Measurements from ENCODE around the gene IQSEC3.

The IQSEC3 gene

GRCh38 chr12:174124-174523 is 107.6 kb downstream of the IQSEC3 start:
- Histone ChIP-seq H3F3A (ENCODE audit: low read depth) (no peaks in the 10 kb centered on the region), H3K9me2 (replicated peaks; ENCODE audit: low read depth, low read length) (no peaks in the 10 kb centered on the region), H3K9ac (ENCODE audit: low read depth, low read length, poor library complexity, severe bottlenecking) (no peak overlapping the region), H3K4me1 (ENCODE audit: insufficient read depth, low read length, poor library complexity, severe bottlenecking) (peaks cover 80% of the 10 kb centered on the region), H3K4me2 (ENCODE audit: low read depth, low read length, poor library complexity, severe bottlenecking) (peak overlapping the region; percentile 90), H3K79me2 (ENCODE audit: insufficient read depth, low read length) (no peaks in the 10 kb centered on the region), H4K20me1 (ENCODE audit: insufficient read depth, low read length, poor library complexity, severe bottlenecking) (no peaks in the 10 kb centered on the region), H3K36me3 (ENCODE audit: insufficient read depth, low read length) (no peaks in the 10 kb centered on the region), H3K4me3 (ENCODE audit: low read length, poor library complexity, severe bottlenecking) (no peak overlapping the region), H3K27me3 (ENCODE audit: insufficient read depth, low read length, poor library complexity, severe bottlenecking) (no peaks in the 10 kb centered on the region), H3K9me3 (ENCODE audit: insufficient read depth, low read depth, low read length) (no peaks in the 10 kb centered on the region), H2AFZ (ENCODE audit: low read length) (no peak overlapping the region)
- TF ChIP-seq EZH2phosphoT487 (IDR thresholded peaks at IDR 0.05; ENCODE audit: borderline replicate concordance) (no peak), CTCF (conservative IDR thresholded peaks at IDR 0.05; ENCODE audit: low read length) (no peak)

GRCh38 chr12:174596-174995 is 108.0 kb downstream of the IQSEC3 start:
- Histone ChIP-seq H3K79me2 (ENCODE audit: insufficient read depth, low read length) (no peaks in the 10 kb centered on the region), H3K27me3 (ENCODE audit: insufficient read depth, low read length, poor library complexity, severe bottlenecking) (no peaks in the 10 kb centered on the region), H2AFZ (ENCODE audit: low read length) (no peak overlapping the region), H4K20me1 (ENCODE audit: insufficient read depth, low read length, poor library complexity, severe bottlenecking) (no peaks in the 10 kb centered on the region), H3K4me3 (ENCODE audit: low read length, poor library complexity, severe bottlenecking) (no peak overlapping the region), H3K9ac (ENCODE audit: low read depth, low read length, poor library complexity, severe bottlenecking) (no peak overlapping the region), H3K9me2 (replicated peaks; ENCODE audit: low read depth, low read length) (no peaks in the 10 kb centered on the region), H3K9me3 (ENCODE audit: insufficient read depth, low read depth, low read length) (no peaks in the 10 kb centered on the region), H3K4me2 (ENCODE audit: low read depth, low read length, poor library complexity, severe bottlenecking) (no peak overlapping the region), H3K4me1 (ENCODE audit: insufficient read depth, low read length, poor library complexity, severe bottlenecking) (peaks cover 80% of the 10 kb centered on the region), H3F3A (ENCODE audit: low read depth) (no peaks in the 10 kb centered on the region), H3K36me3 (ENCODE audit: insufficient read depth, low read length) (no peaks in the 10 kb centered on the region)
- TF ChIP-seq CTCF (conservative IDR thresholded peaks at IDR 0.05; ENCODE audit: low read length) = no peak
- no peak for TF ChIP-seq EZH2phosphoT487 (IDR thresholded peaks at IDR 0.05; ENCODE audit: borderline replicate concordance)

GRCh38 chr12:175250-175649 is 108.7 kb downstream of the IQSEC3 start:
- Histone ChIP-seq H2AFZ (ENCODE audit: low read length) (no peak overlapping the region), H3F3A (ENCODE audit: low read depth) (no peaks in the 10 kb centered on the region), H3K36me3 (ENCODE audit: insufficient read depth, low read length) (no peaks in the 10 kb centered on the region), H3K4me3 (ENCODE audit: low read length, poor library complexity, severe bottlenecking) (no peak overlapping the region), H3K9me2 (replicated peaks; ENCODE audit: low read depth, low read length) (no peaks in the 10 kb centered on the region), H3K4me2 (ENCODE audit: low read depth, low read length, poor library complexity, severe bottlenecking) (no peak overlapping the region), H3K27me3 (ENCODE audit: insufficient read depth, low read length, poor library complexity, severe bottlenecking) (no peaks in the 10 kb centered on the region), H4K20me1 (ENCODE audit: insufficient read depth, low read length, poor library complexity, severe bottlenecking) (no peaks in the 10 kb centered on the region), H3K9ac (ENCODE audit: low read depth, low read length, poor library complexity, severe bottlenecking) (no peak overlapping the region), H3K9me3 (ENCODE audit: insufficient read depth, low read depth, low read length) (no peaks in the 10 kb centered on the region), H3K79me2 (ENCODE audit: insufficient read depth, low read length) (no peaks in the 10 kb centered on the region), H3K4me1 (ENCODE audit: insufficient read depth, low read length, poor library complexity, severe bottlenecking) (peaks cover 80% of the 10 kb centered on the region)
- no peak for TF ChIP-seq CTCF (conservative IDR thresholded peaks at IDR 0.05; ENCODE audit: low read length)
- no peak for TF ChIP-seq EZH2phosphoT487 (IDR thresholded peaks at IDR 0.05; ENCODE audit: borderline replicate concordance)

All from Loucy (cell line).